Measurements from ENCODE around the gene CRNN.

The CRNN gene

GRCh38 chr1:152398812-152399698 is 15.0 kb downstream of the CRNN start:
- no peak for TF ChIP-seq ZNF274 (IDR thresholded peaks at IDR 0.05; ENCODE audit: low read depth, low read length)
- H3K4me3 ChIP-seq (ENCODE audit: low read length), result no peak overlapping the region

GRCh38 chr1:152397474-152397873 is 16.6 kb downstream of the CRNN start:
- no peak for TF ChIP-seq ZNF274 (IDR thresholded peaks at IDR 0.05; ENCODE audit: low read depth, low read length)
- H3K4me3 ChIP-seq (ENCODE audit: low read length), result no peak overlapping the region

- TF ChIP-seq ZNF274 (IDR thresholded peaks at IDR 0.05; ENCODE audit: low read depth, low read length), result no peak
- H3K4me3 ChIP-seq (ENCODE audit: low read length), result no peak overlapping the region
These were observed 19.9 kb downstream of the CRNN start for GRCh38 chr1:152394151-152394550.

- no peak for TF ChIP-seq ZNF274 (IDR thresholded peaks at IDR 0.05; ENCODE audit: low read depth, low read length)
- H3K4me3 ChIP-seq (ENCODE audit: low read length), result no peak overlapping the region
These were observed 21.2 kb downstream of the CRNN start for GRCh38 chr1:152392909-152393308.

GRCh38 chr1:152388889-152389288 is 25.2 kb downstream of the CRNN start:
- TF ChIP-seq ZNF274 (IDR thresholded peaks at IDR 0.05; ENCODE audit: low read depth, low read length), result no peak
- no peak overlapping the region for H3K4me3 ChIP-seq (ENCODE audit: low read length)

- TF ChIP-seq ZNF274 (IDR thresholded peaks at IDR 0.05; ENCODE audit: low read depth, low read length), result no peak
- no peak overlapping the region for H3K4me3 ChIP-seq (ENCODE audit: low read length)
These were observed 27.1 kb downstream of the CRNN start for GRCh38 chr1:152386940-152387339.

- H3K4me3 ChIP-seq (ENCODE audit: low read length), result no peak overlapping the region
- TF ChIP-seq ZNF274 (IDR thresholded peaks at IDR 0.05; ENCODE audit: low read depth, low read length), result no peak
These were observed 33.1 kb downstream of the CRNN start for GRCh38 chr1:152380932-152381331.

GRCh38 chr1:152374451-152374850 is 39.6 kb downstream of the CRNN start:
- no peak for TF ChIP-seq ZNF274 (IDR thresholded peaks at IDR 0.05; ENCODE audit: low read depth, low read length)
- H3K4me3 ChIP-seq (ENCODE audit: low read length), result no peak overlapping the region

- no peak overlapping the region for H3K4me3 ChIP-seq (ENCODE audit: low read length)
- no peak for TF ChIP-seq ZNF274 (IDR thresholded peaks at IDR 0.05; ENCODE audit: low read depth, low read length)
These were observed 41.4 kb downstream of the CRNN start for GRCh38 chr1:152372672-152373071.

- H3K4me3 ChIP-seq (ENCODE audit: low read length), result no peak overlapping the region
- TF ChIP-seq ZNF274 (IDR thresholded peaks at IDR 0.05; ENCODE audit: low read depth, low read length), result no peak
These were observed 46.6 kb downstream of the CRNN start for GRCh38 chr1:152367436-152367835.

GRCh38 chr1:152359906-152360305 is 54.2 kb downstream of the CRNN start, which contains the start of gene FLG2:
TSS of gene FLG2 (minus strand) at chr1:152360006. CDS start at chr1:152358884, 1,122 bp downstream.
- TF ChIP-seq ZNF274 (IDR thresholded peaks at IDR 0.05; ENCODE audit: low read depth, low read length), result no peak
- H3K4me3 ChIP-seq (ENCODE audit: low read length), result no peak within 1 kb of the TSS
